Activated T-helper 2 cell treated with anti-CD3 and anti-CD28 coated beads, Interferon-gamma antibody, Interleukin-2, Interleukin-4, amounts not matched to agents 10 μg/mL and 5 μg/mL and 100 μg/mL, durations not matched to agents 14 hours and 24 hours and 36 hours (primary cell): ENCODE data around the gene RIMBP2. TPM values are rescaled to one million over a fixed set of nuclear protein-coding genes. Genes with fewer than 3 reads are reported as not detected.
"Not testable (repeated sequence)": the region's sequence is repeated elsewhere in the genome, so short reads cannot be mapped to it uniquely, and the experiment has no call there.

Experiments
- DNase-seq: peaks from one replicate; pipeline ENCODE4 v3.0.0; 2021; ENCODE audit warnings: low spot score
- H3K27ac Mint-ChIP-seq: one replicate; pipeline ENCODE4 v1.8.0; 2021; ENCODE audit warnings: mixed read lengths
- H3K27me3 Mint-ChIP-seq: one replicate; pipeline ENCODE4 v1.8.0; 2021; ENCODE audit warnings: low read depth, mixed read lengths
- H3K36me3 Mint-ChIP-seq: one replicate; pipeline ENCODE4 v1.8.0; 2021; ENCODE audit warnings: low read depth, mixed read lengths
- H3K4me1 Mint-ChIP-seq: one replicate; pipeline ENCODE4 v1.8.0; 2021; ENCODE audit warnings: low read depth, mixed read lengths
- H3K4me3 Mint-ChIP-seq: one replicate; pipeline ENCODE4 v1.8.0; 2021; ENCODE audit warnings: low read depth, mild to moderate bottlenecking, moderate library complexity, mixed read lengths
- H3K9me3 Mint-ChIP-seq: one replicate; pipeline ENCODE4 v1.8.0; 2021; ENCODE audit warnings: mixed read lengths
- intact Hi-C: fragments of 100-400 bp; cut with micrococcal nuclease; formaldehyde crosslinking; loops from one replicate; pipeline ENCODE4 v1.15.1; 2023
- total RNA-seq: library from RNA; stranded (reverse); gene quantifications from 2 replicates; pipeline ENCODE4 v1.2.3, GENCODE V29; 2022

RIMBP2 gene
- total RNA-seq, 1 donor from 2014 or later: not detected

DNA sequence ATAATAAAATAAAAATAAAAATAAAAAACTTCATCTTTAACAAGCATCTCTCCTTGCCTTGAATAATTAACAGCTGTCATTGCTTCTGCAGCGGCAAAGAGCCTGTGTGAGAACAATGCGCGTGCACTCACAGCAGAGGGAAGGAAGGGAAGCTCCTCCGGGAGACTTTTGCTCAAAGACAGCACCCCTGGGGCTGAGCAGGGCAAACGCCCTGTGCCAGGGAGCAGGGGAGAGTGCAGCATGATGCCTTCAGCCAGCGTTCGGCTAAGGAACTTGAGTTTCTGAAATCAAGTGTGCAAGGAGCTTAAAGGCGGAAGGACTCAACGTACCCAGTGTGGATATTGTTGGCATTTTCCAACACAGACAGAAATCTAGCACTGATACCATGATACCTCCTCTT is 120.5 kb downstream of the RIMBP2 start:
- intact Hi-C loops: no loop called here
- no peaks in the 10 kb centered on the region for H3K27me3 Mint-ChIP-seq
- H3K4me3 Mint-ChIP-seq: no peak overlapping the region
- H3K27ac Mint-ChIP-seq: no peak overlapping the region
- H3K9me3 Mint-ChIP-seq: peaks cover 26% of the 10 kb centered on the region
- no peak for DNase-seq
- H3K36me3 Mint-ChIP-seq: no peaks in the 10 kb centered on the region
- H3K4me1 Mint-ChIP-seq: no peaks in the 10 kb centered on the region

DNA sequence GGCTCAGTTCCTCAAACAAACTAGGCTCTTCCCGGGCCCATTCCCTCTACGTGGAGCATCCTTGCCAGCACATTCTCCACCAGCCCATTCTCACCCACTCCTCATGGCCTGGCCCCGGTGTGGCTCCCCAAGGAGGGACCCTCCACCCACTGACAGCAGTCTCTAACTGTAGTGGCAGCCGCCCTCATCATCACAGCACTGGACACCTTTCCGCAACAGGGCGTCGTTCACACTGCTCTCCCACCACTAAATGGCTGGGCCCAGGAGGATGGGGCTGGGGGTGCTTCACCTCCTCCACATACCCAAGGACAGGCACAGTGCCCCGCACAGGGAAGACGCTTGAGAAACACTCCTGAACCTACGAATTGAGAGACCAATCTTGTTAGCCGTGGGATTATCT is 123.0 kb downstream of the RIMBP2 start:
- DNase-seq: no peak
- Mint-ChIP-seq H3K4me1 (no peaks in the 10 kb centered on the region), H3K4me3 (no peak overlapping the region), H3K9me3 (peaks cover 25% of the 10 kb centered on the region), H3K36me3 (no peaks in the 10 kb centered on the region), H3K27me3 (no peaks in the 10 kb centered on the region), H3K27ac (no peak overlapping the region)
- intact Hi-C loops: no loop called here

DNA sequence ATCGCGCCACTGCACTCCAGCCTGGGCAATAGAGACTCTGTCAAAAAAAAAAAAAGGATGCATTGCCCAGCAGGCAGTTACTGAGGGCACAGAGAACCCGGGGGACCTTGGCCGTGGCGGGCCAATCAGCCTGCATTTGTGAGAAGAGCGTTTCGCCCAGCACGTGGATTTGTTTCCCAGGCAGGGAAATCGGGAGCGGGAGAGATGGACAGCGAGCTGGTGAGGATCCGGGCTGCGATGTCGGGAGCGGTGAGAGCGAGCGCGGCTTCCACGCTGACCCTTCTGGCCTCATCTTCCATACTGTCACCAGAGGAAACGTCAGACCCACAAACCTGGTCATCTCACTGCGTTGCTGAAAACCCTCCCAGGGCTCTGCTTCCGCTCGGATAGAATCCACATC is 123.5 kb downstream of the RIMBP2 start:
- no peaks in the 10 kb centered on the region for H3K27me3 Mint-ChIP-seq
- H3K4me3 Mint-ChIP-seq: no peak overlapping the region
- no peaks in the 10 kb centered on the region for H3K36me3 Mint-ChIP-seq
- no peak overlapping the region for H3K27ac Mint-ChIP-seq
- peaks cover 24% of the 10 kb centered on the region for H3K9me3 Mint-ChIP-seq
- DNase-seq: no peak
- intact Hi-C loops: no loop called here
- H3K4me1 Mint-ChIP-seq: no peaks in the 10 kb centered on the region

DNA sequence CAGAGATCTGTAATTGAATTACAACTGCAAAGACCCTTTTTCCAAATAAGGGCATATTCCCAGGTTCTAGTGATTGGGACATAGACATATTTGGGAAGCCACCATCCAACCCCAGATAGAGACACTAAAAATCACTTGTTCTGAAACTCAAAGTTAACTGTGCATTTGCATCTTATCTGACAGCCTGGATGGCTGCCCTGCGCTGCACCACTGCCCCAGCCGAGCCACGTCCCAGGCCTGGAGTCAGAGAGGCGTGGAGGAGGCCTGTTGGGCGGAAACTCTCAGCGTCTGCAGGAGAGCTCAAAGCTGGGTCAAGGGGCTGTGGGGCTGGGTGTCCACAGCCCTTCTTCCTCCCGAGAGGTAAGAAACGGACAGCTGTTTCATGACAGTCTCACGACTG is 124.4 kb downstream of the RIMBP2 start:
- no peak for DNase-seq
- Mint-ChIP-seq H3K9me3 (peaks cover 20% of the 10 kb centered on the region), H3K27me3 (no peaks in the 10 kb centered on the region), H3K4me3 (no peak overlapping the region), H3K36me3 (no peaks in the 10 kb centered on the region), H3K27ac (no peak overlapping the region), H3K4me1 (no peaks in the 10 kb centered on the region)
- intact Hi-C loops: no loop called here

DNA sequence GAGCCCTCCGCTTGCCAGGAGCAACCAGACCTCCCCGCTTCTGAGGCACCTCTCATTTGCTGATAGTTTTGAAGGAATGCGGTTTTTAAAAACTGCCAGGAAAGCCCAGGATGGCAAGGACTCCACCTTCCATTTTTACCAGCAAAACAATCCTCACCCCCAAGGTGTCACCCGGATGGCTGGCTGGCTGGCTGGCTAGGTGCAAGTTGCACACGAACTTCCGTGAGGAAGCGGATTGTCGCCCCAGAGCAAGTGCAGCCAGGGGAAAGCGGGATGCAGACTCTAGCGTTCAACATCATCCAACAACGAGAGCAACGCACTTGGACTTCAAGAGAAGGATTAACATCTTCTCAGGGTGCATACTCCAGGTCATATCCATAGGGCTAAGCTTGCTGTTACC is 125.4 kb downstream of the RIMBP2 start:
- Mint-ChIP-seq H3K27me3 (no peaks in the 10 kb centered on the region), H3K36me3 (no peaks in the 10 kb centered on the region), H3K4me3 (no peak overlapping the region), H3K9me3 (peaks cover 14% of the 10 kb centered on the region), H3K27ac (no peak overlapping the region), H3K4me1 (no peaks in the 10 kb centered on the region)
- no peak for DNase-seq
- intact Hi-C loops: no loop called here

DNA sequence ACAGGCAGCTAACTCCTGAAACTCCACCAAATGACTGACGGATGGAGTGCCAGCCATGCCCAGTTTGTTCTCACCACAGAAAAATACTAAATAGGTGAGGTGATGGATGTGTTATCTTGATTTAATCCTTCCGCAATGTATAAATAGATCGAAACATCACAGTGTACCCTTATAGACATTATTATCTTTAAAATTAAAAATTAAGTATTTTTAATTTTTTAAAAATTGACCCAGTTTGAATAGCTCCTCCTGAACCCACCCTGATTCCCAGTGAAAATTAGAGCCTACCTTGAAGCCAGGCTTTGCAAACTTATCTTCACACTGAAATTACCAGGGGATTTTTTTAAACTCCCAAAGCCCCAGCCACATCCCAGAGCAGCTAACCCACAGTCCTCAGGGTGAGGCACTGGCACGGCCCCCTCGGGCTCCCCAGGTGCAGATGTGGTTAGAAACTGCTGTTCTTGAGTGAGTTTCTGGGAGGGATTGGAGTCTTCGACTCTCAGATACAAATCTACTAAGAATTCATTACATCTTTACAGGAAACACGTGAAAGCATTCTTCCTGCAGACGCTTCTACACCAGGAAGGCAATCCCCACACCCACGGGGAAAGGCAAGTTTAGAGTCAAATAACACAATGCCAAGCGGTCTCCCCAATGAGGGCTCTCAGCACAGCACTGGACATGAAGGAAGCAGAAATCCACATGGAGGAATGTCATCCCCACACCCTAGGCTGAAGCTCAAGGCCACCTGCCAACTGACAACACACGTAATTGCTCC is 126.4 kb downstream of the RIMBP2 start:
- Mint-ChIP-seq H3K27ac (no peak overlapping the region), H3K4me1 (no peaks in the 10 kb centered on the region), H3K36me3 (no peaks in the 10 kb centered on the region), H3K27me3 (no peaks in the 10 kb centered on the region), H3K4me3 (no peak overlapping the region), H3K9me3 (peaks cover 14% of the 10 kb centered on the region)
- intact Hi-C loops: no loop called here
- DNase-seq: no peak

DNA sequence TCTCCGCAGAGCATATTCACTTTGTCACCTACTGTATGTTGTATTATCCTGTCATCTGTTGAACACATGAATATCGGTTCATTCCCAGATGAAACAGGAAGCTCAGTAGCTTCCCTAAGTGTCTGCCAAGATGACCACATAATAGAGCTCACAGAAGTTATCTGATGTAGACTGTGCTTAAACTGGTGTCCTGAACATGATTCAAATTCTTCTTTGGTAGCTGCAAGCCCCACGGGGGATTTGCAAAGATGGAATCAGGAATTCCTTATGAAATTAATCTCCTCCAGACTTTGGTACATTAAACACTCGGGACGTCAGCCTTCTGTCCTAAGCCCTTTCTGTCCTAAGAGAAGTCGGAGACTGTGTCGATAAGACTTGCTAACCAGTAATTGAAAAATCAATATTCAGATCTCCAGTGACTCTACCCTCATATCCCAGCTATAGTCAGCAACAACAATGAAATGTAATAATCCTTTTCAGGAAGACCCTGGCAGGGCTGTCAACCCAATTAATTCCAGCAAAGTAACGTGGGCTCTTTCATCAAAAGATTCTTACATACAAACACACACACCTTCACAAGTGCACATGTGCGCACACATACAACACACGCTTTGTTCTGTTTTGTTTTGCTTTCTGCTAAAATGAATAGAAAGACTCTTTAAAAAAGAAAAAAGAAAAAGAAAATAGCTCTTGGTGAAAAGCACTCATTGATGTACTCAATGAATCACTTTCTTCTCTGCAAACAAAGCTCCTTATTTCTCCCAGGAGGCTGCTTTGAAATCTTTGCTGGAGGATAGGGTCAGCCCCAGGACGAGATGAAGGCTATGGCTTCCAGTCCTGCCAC is 127.2 kb downstream of the RIMBP2 start:
- Mint-ChIP-seq H3K4me3 (no peak overlapping the region), H3K27ac (no peak overlapping the region), H3K36me3 (no peaks in the 10 kb centered on the region), H3K4me1 (no peaks in the 10 kb centered on the region), H3K9me3 (peaks cover 11% of the 10 kb centered on the region), H3K27me3 (no peaks in the 10 kb centered on the region)
- no peak for DNase-seq
- intact Hi-C loops: no loop called here

DNA sequence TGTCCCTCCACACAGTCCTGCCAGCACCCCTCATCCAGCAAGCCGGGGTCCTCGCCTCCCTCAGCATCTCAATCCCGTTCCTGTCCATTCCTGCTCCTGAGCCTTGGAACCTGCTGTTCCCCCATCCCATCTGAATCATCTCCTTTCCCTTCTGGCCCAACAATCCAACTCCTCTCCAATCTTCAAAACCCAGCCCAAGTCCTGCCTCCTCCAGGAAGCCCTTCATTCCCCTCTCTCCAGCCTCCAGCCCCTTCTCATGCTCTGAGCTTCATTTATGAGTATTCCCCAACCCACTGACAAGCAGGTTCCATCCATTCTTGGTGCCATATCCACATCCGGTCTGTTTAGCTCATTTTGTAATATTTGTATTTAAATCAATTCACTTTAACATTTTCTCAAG is 128.1 kb downstream of the RIMBP2 start:
- Mint-ChIP-seq H3K9me3 (peaks cover 7% of the 10 kb centered on the region), H3K27me3 (no peaks in the 10 kb centered on the region), H3K4me3 (no peak overlapping the region), H3K36me3 (no peaks in the 10 kb centered on the region), H3K4me1 (no peaks in the 10 kb centered on the region), H3K27ac (no peak overlapping the region)
- DNase-seq: no peak
- intact Hi-C loops: no loop called here

DNA sequence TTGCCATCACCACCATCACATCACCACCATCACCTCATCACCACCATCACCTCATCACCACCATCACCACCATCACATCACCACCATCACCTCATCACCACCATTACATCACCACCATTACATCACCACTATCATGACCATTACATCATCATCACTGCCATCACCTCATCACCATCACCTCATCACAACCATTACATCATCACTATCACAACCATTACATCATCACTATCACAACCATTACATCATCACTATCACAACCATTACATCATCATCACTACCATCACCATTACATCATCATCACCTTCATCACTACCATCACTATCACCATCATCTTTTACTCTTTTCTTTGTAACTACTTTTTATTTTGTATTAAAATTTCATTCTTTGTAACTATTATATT is 131.6 kb downstream of the RIMBP2 start:
- intact Hi-C loops: not testable (repeated sequence)

DNA sequence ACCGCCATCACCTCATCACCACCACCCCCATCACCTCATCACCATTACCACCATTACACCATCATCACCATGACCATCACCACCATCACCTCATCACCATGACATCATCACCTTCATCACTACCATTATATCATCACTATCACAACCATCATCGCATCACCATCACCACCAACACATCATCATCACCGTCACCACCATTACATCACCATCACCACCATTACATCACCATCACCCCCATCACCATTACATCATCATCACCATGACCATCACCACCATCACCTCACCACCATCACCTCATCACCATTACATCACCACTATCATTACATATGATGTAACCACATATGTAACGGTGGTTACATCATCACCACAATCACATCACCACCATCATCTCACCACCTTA is 132.3 kb downstream of the RIMBP2 start:
- no peak overlapping the region for H3K4me3 Mint-ChIP-seq
- H3K4me1 Mint-ChIP-seq: no peaks in the 10 kb centered on the region

More for the DNA sequence above, 131.6 kb downstream of the RIMBP2 start:
- not testable (repeated sequence) for H3K36me3 Mint-ChIP-seq, H3K27ac Mint-ChIP-seq, H3K27me3 Mint-ChIP-seq, DNase-seq, H3K4me1 Mint-ChIP-seq, H3K9me3 Mint-ChIP-seq, H3K4me3 Mint-ChIP-seq

DNA sequence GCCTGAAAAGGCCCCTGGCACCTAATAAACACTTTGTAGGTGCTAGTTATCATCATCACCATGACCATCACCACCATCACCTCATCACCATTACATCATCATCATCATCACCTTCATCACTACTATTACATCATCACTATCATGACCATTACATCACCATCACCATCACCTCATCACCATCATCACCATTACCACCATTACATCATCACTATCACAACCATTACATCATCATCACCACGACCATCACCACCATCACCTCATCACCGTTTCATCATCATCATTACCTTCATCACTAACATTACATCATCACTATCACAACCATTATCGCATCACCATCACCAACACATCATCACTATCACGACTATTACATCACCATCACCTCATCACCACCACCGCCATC is 132.8 kb downstream of the RIMBP2 start:
- Mint-ChIP-seq H3K4me3 (no peak overlapping the region), H3K27me3 (no peaks in the 10 kb centered on the region), H3K36me3 (no peaks in the 10 kb centered on the region), H3K27ac (no peak overlapping the region), H3K4me1 (no peaks in the 10 kb centered on the region), H3K9me3 (peaks cover 6% of the 10 kb centered on the region)
- no peak for DNase-seq
- intact Hi-C loops: no loop called here

More for the DNA sequence above, 132.3 kb downstream of the RIMBP2 start:
- DNase-seq: no peak
- Mint-ChIP-seq H3K9me3 (peaks cover 7% of the 10 kb centered on the region), H3K36me3 (no peaks in the 10 kb centered on the region), H3K27ac (no peak overlapping the region), H3K27me3 (no peaks in the 10 kb centered on the region)
- intact Hi-C loops: no loop called here

DNA sequence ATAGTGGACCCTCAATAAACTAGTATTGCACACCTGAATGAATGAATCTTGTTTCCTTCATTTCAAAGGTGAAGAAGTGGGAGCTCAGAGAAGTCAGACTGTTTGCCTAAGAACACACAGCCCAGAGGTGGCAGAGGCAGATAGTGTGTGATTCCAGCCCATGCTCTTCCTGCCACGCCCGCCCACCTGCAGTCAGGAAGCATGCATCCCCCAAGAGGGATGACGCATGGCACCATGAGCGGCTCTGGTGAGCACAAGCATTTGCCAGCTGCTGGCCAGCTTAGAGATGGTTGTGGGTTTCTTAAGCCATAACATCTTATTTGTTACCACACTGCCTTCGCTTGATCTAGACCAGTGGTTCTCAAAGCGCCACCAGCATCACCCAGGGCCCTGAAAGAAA is 133.8 kb downstream of the RIMBP2 start:
- no peak overlapping the region for H3K27ac Mint-ChIP-seq
- no peaks in the 10 kb centered on the region for H3K4me1 Mint-ChIP-seq
- intact Hi-C loops: no loop called here
- H3K4me3 Mint-ChIP-seq: no peak overlapping the region
- no peaks in the 10 kb centered on the region for H3K27me3 Mint-ChIP-seq
- no peak for DNase-seq
- no peaks in the 10 kb centered on the region for H3K36me3 Mint-ChIP-seq
- H3K9me3 Mint-ChIP-seq: no peaks in the 10 kb centered on the region

DNA sequence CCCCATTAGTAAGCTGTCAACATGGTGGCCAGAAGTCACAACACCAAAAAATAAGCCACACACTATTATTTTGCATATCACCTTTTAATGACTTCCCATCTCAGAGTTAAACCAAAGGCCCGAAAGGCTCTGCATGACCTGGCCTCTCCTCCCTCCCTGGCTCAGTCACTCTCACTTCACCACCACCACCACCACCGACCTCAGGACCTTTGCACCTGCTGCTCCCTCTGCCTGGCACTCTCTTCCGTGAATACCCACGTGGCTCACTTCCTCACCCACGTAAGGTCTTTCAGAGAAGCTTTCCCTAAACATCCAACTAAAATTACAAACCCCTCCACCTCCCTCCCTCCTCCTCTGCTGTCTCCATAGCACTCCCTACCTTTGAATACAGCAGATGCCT is 134.3 kb downstream of the RIMBP2 start:
- Mint-ChIP-seq H3K4me1 (no peaks in the 10 kb centered on the region), H3K9me3 (no peaks in the 10 kb centered on the region), H3K27ac (no peak overlapping the region), H3K36me3 (no peaks in the 10 kb centered on the region), H3K27me3 (no peaks in the 10 kb centered on the region), H3K4me3 (no peak overlapping the region)
- no peak for DNase-seq
- intact Hi-C loops: no loop called here
